ENCODE data around the gene TMEM125.

The TMEM125 gene

DNA sequence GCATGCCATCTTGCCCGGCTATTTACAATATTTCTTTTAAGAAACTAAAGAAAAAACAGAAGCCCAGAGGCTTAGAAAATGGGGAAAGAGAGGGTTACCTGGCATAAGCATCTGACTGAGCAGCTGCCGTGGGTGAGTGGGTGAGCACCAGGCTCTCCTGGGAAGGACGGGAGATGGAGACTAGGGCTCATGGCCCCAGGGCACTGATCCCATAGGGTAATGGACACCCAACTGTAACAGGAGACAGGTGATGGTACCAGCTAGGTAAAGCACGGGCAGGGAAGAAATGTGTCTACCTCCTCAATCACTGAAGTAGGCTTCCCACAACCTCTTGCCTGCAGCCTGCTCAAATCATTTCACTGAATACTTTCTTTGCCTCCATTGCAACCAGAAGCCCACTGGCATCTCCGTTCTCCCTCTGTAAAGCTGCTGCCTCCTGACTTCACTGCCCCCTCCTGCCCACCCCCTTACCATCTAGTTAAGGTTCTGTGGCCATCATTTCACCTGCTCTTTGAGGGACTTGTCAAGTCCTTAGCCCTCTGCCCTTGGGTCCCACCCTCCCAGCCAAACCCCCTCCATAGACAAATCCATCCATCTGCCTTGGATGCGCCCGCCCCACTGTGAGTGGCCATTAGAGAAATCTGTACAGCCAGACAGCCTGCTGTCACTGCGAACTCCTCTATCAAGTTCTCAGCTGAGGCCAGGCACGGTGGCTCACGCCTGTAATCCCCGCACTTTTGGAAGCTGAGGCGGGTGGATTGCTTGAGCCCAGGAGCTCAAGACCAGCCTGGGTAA lies 6.2 kb downstream of the TMEM125 start:
- DNase-seq, result no peak

- no peak for DNase-seq
These were observed 6.9 kb downstream of the TMEM125 start for GRCh38 chr1:43276673-43277072.

GRCh38 chr1:43277116-43277876 lies 7.5 kb downstream of the TMEM125 start:
- DNase-seq, result no peak

DNA sequence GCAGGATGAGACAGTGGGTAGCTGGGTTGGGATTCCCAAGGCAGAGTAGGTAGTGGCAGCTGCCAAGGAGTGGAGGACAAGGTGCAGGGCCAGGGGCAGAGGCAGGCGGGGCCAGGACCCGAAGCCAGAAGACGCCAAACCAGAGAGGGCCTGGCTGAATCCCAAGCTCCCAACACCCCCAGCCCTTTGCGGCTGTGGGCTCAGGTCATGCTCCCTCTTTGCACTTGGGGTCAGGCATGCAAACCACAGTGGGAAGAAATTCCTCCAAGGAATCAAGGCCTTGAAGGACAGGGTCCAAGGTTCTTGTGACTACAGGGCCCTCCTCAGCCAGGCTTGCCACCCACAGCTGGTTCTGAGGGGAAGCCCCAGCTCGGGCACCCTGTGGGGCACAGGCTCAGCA lies 9.4 kb downstream of the TMEM125 start:
- no peak for DNase-seq

- DNase-seq, result no peak
These were observed 9.9 kb downstream of the TMEM125 start for GRCh38 chr1:43279666-43280065.

DNA sequence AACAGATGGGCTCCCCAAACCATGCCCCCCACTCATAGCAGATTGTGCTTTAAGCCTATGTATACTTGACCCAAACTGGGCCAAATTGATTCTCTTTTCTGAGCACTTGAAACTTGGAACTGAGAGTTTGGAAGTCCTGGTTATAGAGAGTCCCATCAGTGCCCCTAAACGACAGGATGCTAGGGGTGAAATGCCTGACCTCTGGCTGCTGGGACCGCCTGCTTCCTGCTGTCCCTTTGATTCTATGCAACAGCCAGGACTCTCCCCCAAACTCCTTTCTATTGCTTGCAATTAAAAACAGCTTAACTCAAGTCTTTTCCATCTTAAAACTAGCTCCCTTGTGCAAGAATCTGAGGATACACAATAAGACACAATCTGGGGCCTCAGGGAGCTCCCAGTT lies 10.9 kb downstream of the TMEM125 start:
- no peak for DNase-seq

- DNase-seq, result no peak
These were observed 12.7 kb downstream of the TMEM125 start for GRCh38 chr1:43282220-43283195.

DNA sequence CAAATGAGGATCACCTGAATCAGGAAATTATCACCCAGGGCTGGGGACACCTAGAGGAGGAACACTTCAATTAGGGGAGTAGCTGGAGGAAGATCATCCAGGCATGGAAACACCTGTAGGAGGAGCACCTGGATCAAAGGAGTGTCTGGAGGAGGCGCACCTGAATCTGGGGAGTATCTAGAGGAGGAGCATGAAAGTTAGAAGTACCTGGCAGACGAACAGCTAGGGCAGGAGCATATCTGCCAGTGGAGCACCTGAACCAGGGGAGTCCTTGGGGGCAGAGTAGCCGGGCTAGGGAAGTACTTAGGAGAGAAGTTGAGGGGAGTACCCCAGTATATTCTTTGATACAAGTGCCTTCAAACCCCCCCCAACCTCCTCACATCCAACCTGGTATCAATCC lies 14.3 kb downstream of the TMEM125 start:
- no peak for DNase-seq

GRCh38 chr1:43284546-43285110 lies 14.8 kb downstream of the TMEM125 start:
- DNase-seq, result no peak

GRCh38 chr1:43285269-43285990 lies 15.6 kb downstream of the TMEM125 start, which contains the start of gene C1orf210:
TSS of gene C1orf210 (minus strand) at chr1:43285581. CDS start at chr1:43283270, 2,311 bp downstream.
- DNase-seq, result no peak

GRCh38 chr1:43286115-43286514 lies 16.3 kb downstream of the TMEM125 start:
- DNase-seq, result no peak

DNA sequence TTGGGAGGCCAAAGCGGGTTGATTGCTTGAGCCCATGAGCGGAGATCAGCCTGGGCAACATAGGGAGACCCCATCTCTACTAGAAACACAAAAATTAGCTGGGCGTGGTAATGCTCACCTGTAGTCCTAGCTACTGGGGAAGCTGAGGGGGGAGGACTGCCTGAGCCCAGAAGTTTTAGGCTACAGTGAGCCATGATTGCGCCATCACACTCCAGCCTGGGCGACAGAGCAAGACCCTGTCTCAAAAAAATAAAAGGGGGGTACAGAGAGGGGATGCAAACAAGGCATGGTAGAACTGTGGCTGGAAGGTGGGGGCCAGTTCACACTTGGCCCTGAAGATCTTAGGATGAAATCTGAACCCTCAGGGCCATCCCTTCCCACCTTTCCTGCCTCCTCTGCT lies 16.8 kb downstream of the TMEM125 start:
- DNase-seq, result no peak

DNA sequence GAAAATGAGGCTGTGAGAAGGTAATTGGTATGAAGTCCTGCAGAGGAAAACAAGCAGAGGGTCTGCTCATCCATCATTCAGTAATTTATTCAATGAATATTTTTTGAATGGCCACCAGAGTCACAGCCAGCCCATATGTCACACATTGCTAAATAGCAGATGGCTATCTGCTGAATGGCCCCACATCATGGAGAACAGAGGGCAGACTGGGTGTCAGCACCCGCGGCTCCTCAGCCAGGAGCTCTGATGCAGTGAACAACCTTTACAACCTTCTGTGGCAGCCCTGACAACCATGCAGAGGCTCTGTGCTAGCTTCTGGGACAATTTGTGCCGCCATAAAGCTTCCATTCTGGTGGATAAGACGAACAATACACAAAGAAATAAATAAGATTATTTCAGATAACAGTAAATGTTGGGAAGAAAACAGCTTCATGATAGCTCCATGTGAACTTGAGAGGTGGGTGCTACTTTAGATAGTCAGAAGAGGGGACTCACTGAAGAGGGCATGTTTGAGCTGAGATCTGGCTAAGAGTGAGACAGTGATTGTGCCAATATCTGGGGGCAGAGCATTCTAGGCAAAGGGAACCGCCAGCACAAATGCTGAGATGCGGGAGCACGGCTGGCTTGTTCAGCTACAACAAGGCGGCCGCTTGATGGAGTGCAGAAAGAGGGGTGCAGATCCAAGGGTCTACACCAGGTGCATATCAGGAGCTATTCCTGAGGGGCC lies 18.4 kb downstream of the TMEM125 start:
- DNase-seq, result no peak

DNA sequence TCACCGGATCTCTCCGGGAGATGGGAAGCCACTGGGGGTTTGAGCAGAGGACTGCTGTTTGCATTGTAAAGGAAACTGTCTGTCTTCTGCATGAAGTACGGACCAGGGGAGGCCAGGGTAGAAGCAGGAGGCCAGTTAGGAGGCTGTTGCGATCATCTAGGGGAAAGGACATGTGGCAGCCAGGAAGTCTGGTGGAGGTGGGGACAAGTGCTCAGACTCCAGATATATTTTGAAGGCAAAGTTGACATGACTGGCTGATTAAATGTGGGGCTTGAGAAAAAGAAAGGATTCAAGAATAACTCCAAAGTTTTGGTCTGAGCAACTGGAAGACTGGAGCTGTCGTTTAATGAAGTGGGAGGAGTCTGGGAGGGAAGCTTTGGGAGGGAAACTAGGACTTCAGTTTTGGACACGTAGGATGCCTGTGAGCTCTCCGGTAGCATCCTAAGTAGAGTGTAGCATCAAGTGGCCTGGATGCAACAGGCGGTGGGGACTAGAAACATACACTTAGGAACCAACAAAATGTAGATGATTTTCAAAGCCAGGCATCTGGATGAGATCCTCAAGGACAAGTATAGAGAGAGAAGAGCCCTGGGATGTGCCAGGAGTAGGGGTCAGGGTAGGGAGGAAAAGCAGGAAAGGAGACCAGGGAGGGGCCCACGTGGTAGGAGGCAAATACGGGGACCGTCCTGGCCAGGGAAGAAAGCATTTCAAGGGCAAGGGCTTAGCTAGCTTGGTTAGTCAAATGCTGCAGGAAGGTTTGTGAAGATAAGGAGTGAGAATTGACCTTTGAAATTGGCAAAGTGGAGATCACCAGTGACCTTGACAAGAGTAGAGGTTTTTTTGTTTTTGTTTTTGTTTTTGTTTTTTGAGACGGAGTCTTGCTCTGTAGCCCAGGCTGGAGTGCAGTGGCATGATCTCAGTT lies 19.3 kb downstream of the TMEM125 start:
- no peak for DNase-seq

DNA sequence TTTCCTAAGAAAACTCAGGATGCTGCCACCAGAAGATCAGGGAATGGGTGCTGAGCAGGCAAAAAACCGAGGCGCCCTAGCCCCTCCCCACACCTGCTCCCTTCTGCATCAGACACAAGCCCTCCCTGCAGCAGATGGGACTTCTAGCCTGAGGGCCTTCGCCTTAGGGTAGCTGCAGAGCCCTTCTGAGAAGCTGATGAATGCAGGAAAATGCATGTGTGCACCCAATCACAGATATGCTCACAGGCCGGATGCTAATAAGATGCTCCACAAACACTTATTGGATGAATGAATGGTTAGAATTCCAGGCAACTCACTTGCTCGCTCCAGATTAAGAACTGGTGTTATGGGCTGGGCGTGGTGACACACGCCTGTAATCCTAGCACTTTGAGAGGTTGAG lies 22.4 kb downstream of the TMEM125 start:
- no peak for DNase-seq

DNA sequence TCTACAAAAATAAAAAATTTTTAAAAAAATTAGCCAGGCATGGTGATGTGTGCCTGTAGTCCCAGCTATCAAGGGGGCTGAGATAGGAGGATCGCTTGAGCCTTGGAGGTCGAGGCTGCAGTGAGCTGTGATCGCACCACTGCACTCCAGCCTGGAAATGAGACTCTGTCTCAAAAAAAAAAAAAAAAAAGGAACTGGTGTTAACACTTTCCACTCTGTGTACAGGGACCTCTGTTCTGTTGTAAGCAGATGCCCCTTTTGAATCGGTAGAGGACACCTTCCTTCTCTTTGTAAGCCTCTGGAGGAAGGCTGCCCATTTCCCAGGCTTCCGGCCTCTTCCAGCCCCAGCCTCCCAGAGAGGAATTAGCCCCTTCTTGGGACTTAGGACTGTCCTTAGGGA lies 22.9 kb downstream of the TMEM125 start:
- no peak for DNase-seq

- DNase-seq, result no peak
These were observed 23.4 kb downstream of the TMEM125 start for GRCh38 chr1:43293176-43293575.

DNA sequence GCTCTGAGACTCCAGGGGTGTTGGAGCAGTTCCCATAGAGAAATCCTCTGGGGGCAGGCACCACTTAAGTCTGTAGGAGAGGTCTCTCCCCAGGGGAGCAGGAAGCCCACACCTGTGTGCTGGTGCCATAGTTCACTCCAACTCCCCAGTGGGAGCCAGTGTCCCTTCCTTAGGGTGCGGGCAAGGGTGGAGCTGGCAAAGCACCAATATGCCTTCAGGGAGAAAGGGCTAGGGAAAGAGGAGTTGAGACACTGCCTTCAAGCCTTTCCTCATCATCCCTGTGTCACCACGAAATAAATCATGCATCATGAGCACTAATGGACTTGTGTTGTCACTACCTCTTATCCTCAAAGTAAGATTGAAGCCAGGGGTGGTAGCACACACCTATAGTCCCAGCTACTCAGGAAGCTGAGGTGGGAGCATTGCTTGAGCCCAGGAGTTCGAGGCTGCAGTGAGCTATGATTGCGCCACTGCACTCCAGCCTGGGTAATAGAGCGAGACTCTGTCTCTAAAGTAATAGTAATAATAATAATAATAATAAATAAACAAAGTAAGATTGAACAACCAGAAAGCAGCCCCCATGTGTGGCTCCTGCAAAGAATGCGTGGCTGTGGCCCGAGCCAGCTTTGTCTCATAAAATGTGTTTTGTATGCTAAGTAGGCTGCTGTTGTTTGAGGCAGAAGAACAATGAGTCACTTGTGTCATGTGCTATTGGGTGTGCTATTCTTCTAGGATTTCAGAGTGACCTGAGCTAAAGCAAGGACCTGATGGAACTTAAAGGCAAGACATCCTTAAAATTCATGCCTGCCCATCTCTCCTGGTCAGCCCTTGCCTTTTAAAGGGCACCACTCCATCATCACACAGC lies 24.3 kb downstream of the TMEM125 start:
- no peak for DNase-seq

DNA sequence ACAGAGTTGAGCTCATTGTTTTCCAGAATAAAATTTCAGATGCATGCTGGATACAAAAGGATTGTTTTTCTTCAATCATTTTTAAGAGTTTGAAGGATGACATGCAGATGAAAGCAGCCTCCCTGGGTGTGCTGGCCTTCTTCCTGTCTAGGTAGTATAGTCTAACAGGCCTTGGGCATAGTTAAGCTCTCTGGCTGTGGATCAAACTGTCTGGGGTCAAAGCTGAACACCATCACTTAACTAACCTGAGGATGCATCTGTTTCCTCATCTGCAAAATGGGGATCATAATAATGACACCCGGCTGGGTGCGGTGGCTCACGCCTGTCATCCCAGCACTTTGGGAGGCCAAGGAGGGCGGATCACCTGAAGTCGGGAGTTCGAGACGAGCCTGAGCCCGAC lies 25.0 kb downstream of the TMEM125 start:
- DNase-seq, result no peak

Measured in stimulated activated CD8-positive, alpha-beta memory T cell treated with anti-CD3 and anti-CD28 coated beads, Interleukin-4, amount 100 ng/mL, for 48 hours (primary cell).